A172 (cell line): Measurements from ENCODE around the gene VAMP4. TPM values are rescaled to one million over a fixed set of nuclear protein-coding genes. Genes with fewer than 3 reads are reported as not detected.

ENCODE experiments used
- DNase-seq: peaks from one replicate; pipeline ENCODE4 v3.0.0-alpha.2; 2015; ENCODE audit warnings: low spot score
- total RNA-seq: library from RNA; depleted of rRNA; stranded (reverse); fragments of >200 nt; shearing (Covaris generic); gene quantifications from 2 replicates; pipeline ENCODE4 v1.2.3, GENCODE V29; 2014; rRNA removed

Gene VAMP4
- total RNA-seq: 9.8 and 12.1 TPM in 2 replicates

GRCh38 chr1:171741872-171742576 lies at the start of gene VAMP4:
Gene VAMP4 (minus strand): TSS chr1:171742065. CDS start chr1:171738414, 3,651 bp downstream.
- peak; percentile 75 for DNase-seq

GRCh38 chr1:171790318-171790717 lies 48.5 kb upstream of the VAMP4 start:
- no peak for DNase-seq

- DNase-seq: peak; percentile 83
These were observed 46.8 kb upstream of the VAMP4 start for GRCh38 chr1:171788696-171789095.

- no peak for DNase-seq
These were observed 46.0 kb upstream of the VAMP4 start for GRCh38 chr1:171787686-171788480.

GRCh38 chr1:171786534-171786933 lies 44.7 kb upstream of the VAMP4 start:
- no peak for DNase-seq

- DNase-seq: no peak
These were observed 43.9 kb upstream of the VAMP4 start for GRCh38 chr1:171785766-171786165.

GRCh38 chr1:171784784-171785183 lies 42.9 kb upstream of the VAMP4 start:
- no peak for DNase-seq

- no peak for DNase-seq
These were observed 42.1 kb upstream of the VAMP4 start for GRCh38 chr1:171783816-171784530.

- DNase-seq: peak; percentile 99
These were observed 39.5 kb upstream of the VAMP4 start, which contains the start of gene METTL13 for GRCh38 chr1:171781176-171781875. Gene METTL13 (plus strand): TSS chr1:171781660. CDS start chr1:171781968, 308 bp downstream.

GRCh38 chr1:171780583-171781175 lies 38.8 kb upstream of the VAMP4 start:
- no peak for DNase-seq

- DNase-seq: no peak
These were observed 30.4 kb upstream of the VAMP4 start for GRCh38 chr1:171772312-171772711.

- no peak for DNase-seq
These were observed 27.9 kb upstream of the VAMP4 start for GRCh38 chr1:171769754-171770153.

GRCh38 chr1:171769171-171769570 lies 27.3 kb upstream of the VAMP4 start:
- no peak for DNase-seq

- no peak for DNase-seq
These were observed 21.9 kb upstream of the VAMP4 start for GRCh38 chr1:171763764-171764163.

GRCh38 chr1:171762143-171762563 lies 20.3 kb upstream of the VAMP4 start:
- DNase-seq: no peak

GRCh38 chr1:171758011-171758410 lies 16.1 kb upstream of the VAMP4 start:
- DNase-seq: no peak

GRCh38 chr1:171756856-171757255 lies 15.0 kb upstream of the VAMP4 start:
- DNase-seq: no peak

- no peak for DNase-seq
These were observed 13.1 kb upstream of the VAMP4 start for GRCh38 chr1:171754971-171755370.

GRCh38 chr1:171754353-171754705 lies 12.5 kb upstream of the VAMP4 start:
- peak; percentile 14 for DNase-seq

- no peak for DNase-seq
These were observed 12.0 kb upstream of the VAMP4 start for GRCh38 chr1:171753685-171754352.

- DNase-seq: no peak
These were observed 11.3 kb upstream of the VAMP4 start for GRCh38 chr1:171753182-171753581.
